Body of pancreas (tissue), 4 donors: ENCODE measurements around the gene ONECUT1.

Source experiments
- CTCF ChIP-seq, 7 experiments: fragments of 450-650 bp in 4 of 7; fragments of 200-600 bp in 3 of 7; sonication (generic) in 3 of 7; IDR thresholded peaks; one replicate each; pipeline ENCODE4 v1.5.1; 2016 to 2019; ENCODE audit warnings: antibody characterized with exemption in 7 of 7
- POLR2A ChIP-seq, 3 donors: fragments of 450-650 bp; IDR thresholded peaks; one replicate each; pipeline ENCODE4 v1.6.1; 2016; ENCODE audit warnings: antibody characterized with exemption in 3 of 3, mild to moderate bottlenecking in 2 of 3

- TF ChIP-seq CTCF (IDR thresholded peaks at IDR 0.05) (no peak), POLR2A (IDR thresholded peaks at IDR 0.05) (no peak)
These were observed 74.7 kb downstream of the ONECUT1 start for GRCh38 chr15:52715411-52715810.
